HCT116 (cell line): Measurements from ENCODE around the gene SRRD.
A peak's percentile ranks its signal among the peaks of the same experiment; 100 is the strongest.

Experiments used
- ATF3 ChIP-seq: IDR thresholded peaks from 2 replicates; pipeline ENCODE4 v1.6.1; 2012
- CEBPB ChIP-seq: IDR thresholded peaks from 2 replicates; pipeline ENCODE4 v1.6.1; 2012; ENCODE audit warnings: low read depth
- CTCF ChIP-seq, 3 experiments: fragments of 200-600 bp in 1 of 3; sonication (generic) in 1 of 3; IDR thresholded peaks in 2 of 3; conservative IDR thresholded peaks in 1 of 3; 2 replicates each; pipeline ENCODE4 v1.5.1; 2012 to 2017; ENCODE audit warnings: low read depth in 2 of 3, low read length in 2 of 3, antibody characterized with exemption in 1 of 3, borderline replicate concordance in 1 of 3, control low read depth in 1 of 3, mild to moderate bottlenecking in 1 of 3, mixed read lengths in 1 of 3, mixed run types in 1 of 3, moderate library complexity in 1 of 3; ENCODE audit not compliant: insufficient read depth in 1 of 3
- EGR1 ChIP-seq: IDR thresholded peaks from 2 replicates; pipeline ENCODE4 v1.6.1; 2012; ENCODE audit warnings: low read depth
- EZH2 ChIP-seq: fragments of 200-600 bp; sonication (generic); IDR thresholded peaks from 2 replicates; pipeline ENCODE4 v1.6.1; 2017; ENCODE audit warnings: antibody characterized with exemption, mixed run types
- EZH2phosphoT487 ChIP-seq: fragments of 200-600 bp; IDR thresholded peaks from 2 replicates; pipeline ENCODE4 v1.6.1; 2018; ENCODE audit warnings: antibody characterized with exemption, borderline replicate concordance
- FOSL1 ChIP-seq: IDR thresholded peaks from 2 replicates; pipeline ENCODE4 v1.6.1; 2012; ENCODE audit warnings: low read depth
- POLR2A ChIP-seq: IDR thresholded peaks from 2 replicates; pipeline ENCODE4 v1.7.0; 2011; ENCODE audit warnings: borderline replicate concordance; ENCODE audit not compliant: insufficient read depth, insufficient read length; ENCODE audit errors: extremely low read depth
- SIN3A ChIP-seq: IDR thresholded peaks from 2 replicates; pipeline ENCODE4 v1.6.1; 2012; ENCODE audit warnings: low read depth
- TCF7L2 ChIP-seq: IDR thresholded peaks from 2 replicates; pipeline ENCODE4 v1.7.0; 2011; ENCODE audit warnings: borderline replicate concordance, inconsistent platforms; ENCODE audit not compliant: insufficient read depth, insufficient read length; ENCODE audit errors: extremely low read depth
- ZBTB33 ChIP-seq: IDR thresholded peaks from 2 replicates; pipeline ENCODE4 v1.6.1; 2011; ENCODE audit warnings: mild to moderate bottlenecking, low read length, moderate library complexity; ENCODE audit not compliant: insufficient replicate concordance; ENCODE audit errors: extremely low read depth
- ZNF274 ChIP-seq: fragments of 200-500 bp; sonication (Bioruptor generic); IDR thresholded peaks from 2 replicates; pipeline ENCODE4 v1.6.1; 2014; ENCODE audit warnings: mild to moderate bottlenecking, low read depth, low read length, inconsistent platforms
- TF ChIP-seq, protein P1 (sequence below): IDR thresholded peaks from 2 replicates; pipeline ENCODE4 v1.6.1; 2012
- TF ChIP-seq, protein P2 (sequence below): IDR thresholded peaks from 2 replicates; pipeline ENCODE4 v1.6.1; 2012; ENCODE audit warnings: low read depth

DNA sequence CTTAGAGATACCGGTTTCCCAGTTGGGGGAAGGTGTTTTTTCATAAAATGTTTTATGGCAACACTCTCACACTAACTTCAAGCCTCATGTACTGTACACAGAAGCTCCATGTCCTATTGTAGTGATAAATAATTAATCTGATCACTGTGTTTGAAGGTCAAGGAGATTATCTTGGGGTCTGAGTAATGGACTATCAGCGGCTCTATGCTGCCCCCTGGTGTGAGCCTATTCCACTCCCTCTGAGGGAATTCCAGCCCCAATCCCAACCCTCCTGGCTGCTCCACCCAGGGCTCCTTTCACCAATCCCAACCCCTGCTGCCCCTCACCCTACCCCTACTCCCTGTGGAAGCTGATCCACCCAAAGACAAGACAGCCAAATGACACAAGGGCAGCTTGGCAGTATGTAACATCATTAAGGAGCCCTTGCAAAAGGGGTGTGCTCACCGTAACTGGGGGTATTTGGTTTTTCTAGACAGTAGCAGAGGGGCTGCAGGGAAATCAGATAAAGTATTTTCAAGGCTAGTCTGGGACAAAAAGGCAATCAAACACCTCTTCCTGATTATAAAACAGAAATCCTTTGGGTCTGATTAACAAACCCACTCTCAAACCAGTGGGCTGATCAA is 22.4 kb upstream of the SRRD start:
- TF ChIP-seq CEBPB (no peak), CTCF (IDR thresholded peaks at IDR 0.05 in 2 of 3, conservative IDR thresholded peaks at IDR 0.05 in 1 of 3; ENCODE audit: borderline replicate concordance in 1 of 3, insufficient read depth in 1 of 3, low read depth in 2 of 3, low read length in 2 of 3) (peak; percentile 45 to 88 (median 87); a peak in 5 of 6 replicates), POLR2A (no peak), SIN3A (no peak), ZBTB33 (no peak), ATF3 (no peak), EZH2 (no peak), EZH2phosphoT487 (no peak), ZNF274 (no peak), EGR1 (no peak), TCF7L2 (no peak), FOSL1 (no peak)
- TF ChIP-seq, protein P1, sequence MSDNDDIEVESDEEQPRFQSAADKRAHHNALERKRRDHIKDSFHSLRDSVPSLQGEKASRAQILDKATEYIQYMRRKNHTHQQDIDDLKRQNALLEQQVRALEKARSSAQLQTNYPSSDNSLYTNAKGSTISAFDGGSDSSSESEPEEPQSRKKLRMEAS, result no peak
- TF ChIP-seq, protein P2, sequence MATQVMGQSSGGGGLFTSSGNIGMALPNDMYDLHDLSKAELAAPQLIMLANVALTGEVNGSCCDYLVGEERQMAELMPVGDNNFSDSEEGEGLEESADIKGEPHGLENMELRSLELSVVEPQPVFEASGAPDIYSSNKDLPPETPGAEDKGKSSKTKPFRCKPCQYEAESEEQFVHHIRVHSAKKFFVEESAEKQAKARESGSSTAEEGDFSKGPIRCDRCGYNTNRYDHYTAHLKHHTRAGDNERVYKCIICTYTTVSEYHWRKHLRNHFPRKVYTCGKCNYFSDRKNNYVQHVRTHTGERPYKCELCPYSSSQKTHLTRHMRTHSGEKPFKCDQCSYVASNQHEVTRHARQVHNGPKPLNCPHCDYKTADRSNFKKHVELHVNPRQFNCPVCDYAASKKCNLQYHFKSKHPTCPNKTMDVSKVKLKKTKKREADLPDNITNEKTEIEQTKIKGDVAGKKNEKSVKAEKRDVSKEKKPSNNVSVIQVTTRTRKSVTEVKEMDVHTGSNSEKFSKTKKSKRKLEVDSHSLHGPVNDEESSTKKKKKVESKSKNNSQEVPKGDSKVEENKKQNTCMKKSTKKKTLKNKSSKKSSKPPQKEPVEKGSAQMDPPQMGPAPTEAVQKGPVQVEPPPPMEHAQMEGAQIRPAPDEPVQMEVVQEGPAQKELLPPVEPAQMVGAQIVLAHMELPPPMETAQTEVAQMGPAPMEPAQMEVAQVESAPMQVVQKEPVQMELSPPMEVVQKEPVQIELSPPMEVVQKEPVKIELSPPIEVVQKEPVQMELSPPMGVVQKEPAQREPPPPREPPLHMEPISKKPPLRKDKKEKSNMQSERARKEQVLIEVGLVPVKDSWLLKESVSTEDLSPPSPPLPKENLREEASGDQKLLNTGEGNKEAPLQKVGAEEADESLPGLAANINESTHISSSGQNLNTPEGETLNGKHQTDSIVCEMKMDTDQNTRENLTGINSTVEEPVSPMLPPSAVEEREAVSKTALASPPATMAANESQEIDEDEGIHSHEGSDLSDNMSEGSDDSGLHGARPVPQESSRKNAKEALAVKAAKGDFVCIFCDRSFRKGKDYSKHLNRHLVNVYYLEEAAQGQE, result no peak
